HFF-Myc (cell line): ENCODE data around the gene CC2D1B.
A peak's percentile ranks its signal among the peaks of the same experiment; 100 is the strongest.

Source experiments
- DNase-seq: peaks from one replicate; pipeline ENCODE4 v3.0.0-alpha.2; 2011; ENCODE audit warnings: low read depth; ENCODE audit errors: extremely low read depth
- H3K4me3 ChIP-seq: replicated peaks from 2 replicates; pipeline ENCODE4 v1.5.1; 2011; ENCODE audit warnings: low read depth, mild to moderate bottlenecking, control low read depth, low read length
- CTCF ChIP-seq: IDR thresholded peaks from 2 replicates; pipeline ENCODE4 v1.5.1; 2012; ENCODE audit warnings: mild to moderate bottlenecking, low read depth, low read length, control low read depth; ENCODE audit errors: missing control alignments

The CC2D1B gene

GRCh38 chr1:52368383-52369172 lies 2.6 kb upstream of the CC2D1B start:
- H3K4me3 ChIP-seq, result peak overlapping the region; percentile 36
- no peak for TF ChIP-seq CTCF
- no peak for DNase-seq

DNA sequence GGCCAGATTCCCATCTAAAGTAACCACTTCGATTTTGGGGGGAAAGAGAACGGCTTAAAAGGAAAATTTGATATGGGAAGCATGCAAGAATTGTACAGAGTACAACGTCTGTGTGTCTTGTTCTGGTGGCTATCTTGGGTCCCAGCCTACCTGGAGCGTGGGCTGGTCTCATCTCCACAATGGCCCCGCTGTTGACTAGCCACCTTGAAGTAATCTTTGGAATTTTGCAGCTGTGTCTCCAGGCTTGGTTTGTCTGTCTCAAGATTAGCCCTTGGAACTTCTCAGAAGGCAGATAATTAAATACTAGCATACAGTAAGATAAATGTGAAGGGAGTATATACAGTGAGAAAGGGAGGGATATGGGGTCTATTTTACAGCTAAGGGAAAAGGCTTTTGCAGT lies 1.3 kb upstream of the CC2D1B start:
- no peak overlapping the region for H3K4me3 ChIP-seq
- DNase-seq, result no peak
- TF ChIP-seq CTCF, result no peak

DNA sequence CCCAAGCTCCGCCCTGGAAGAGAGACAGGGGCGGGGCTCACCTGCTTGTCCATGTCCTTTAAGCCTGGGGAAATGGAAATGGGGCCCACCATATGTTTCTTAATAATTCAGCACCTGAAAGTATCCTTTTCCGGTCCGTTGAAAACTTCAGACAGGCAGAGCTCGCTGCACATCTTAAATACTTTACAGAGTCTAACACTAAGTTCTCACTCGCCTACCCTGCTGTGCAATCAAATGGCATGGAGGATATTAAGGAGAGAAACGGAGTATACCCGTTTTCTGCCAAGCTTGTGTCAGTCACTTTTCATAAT lies 467 bp upstream of the CC2D1B start:
- no peak for TF ChIP-seq CTCF
- no peak for DNase-seq
- H3K4me3 ChIP-seq, result peak overlapping the region; percentile 84

DNA sequence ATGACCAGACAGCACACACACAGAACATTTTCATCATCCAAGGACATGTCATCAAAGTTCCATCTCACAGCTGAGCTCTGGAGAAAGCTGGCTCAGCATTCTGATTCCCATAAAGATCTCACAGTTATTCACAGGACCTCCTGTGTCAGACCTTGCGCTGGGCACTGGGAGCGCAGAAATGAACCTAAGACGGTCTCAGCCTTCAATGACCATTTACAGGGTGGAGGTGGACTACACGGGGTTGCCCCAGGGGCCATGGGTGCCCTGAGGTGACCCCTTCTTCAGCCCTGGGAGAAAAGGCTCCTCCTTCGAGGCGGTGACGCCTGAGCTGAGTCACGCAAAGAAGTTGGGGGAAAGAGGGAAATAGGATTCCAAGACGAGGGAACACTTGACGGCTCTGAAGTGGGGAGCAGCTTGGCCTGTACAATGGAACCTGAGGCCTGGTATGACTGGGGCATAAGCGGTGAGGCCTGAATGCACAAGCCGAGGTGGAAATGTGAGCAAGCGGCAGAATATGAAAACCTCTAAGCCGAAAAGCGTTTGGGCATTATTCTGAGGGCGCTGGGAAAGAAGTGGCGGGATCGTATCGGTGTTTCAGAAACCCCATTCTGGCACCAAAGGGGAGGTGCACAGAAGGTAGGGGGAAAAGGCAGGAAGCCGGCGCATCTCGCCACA lies 797 bp downstream of the CC2D1B start:
- H3K4me3 ChIP-seq, result peak overlapping the region; percentile 84
- TF ChIP-seq CTCF, result no peak
- DNase-seq, result no peak

GRCh38 chr1:52364235-52364839 lies 1.7 kb downstream of the CC2D1B start:
- TF ChIP-seq CTCF, result no peak
- H3K4me3 ChIP-seq, result peak overlapping the region; percentile 84; the same call in 1 of the 2 replicates
- no peak for DNase-seq

DNA sequence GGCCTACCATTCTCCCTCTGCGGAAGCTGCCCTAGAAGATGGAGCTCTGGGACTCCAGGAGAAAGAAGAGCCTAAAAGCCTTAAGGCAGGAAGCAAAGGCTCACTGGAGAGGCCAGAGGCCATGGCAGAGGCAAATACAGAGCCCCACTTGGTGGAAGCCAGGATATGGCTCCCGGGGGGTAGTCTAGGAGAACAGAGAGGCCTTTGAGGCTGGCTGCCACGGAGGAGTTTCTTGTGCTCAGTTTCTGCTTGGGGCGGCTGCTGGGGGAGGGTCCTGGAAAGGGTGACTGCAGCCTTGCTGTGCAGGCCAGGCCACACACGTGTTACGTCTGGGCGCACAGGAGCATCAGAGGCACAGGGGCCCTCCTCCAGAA lies 5.4 kb downstream of the CC2D1B start:
- H3K4me3 ChIP-seq, result no peak overlapping the region
- no peak for DNase-seq
- TF ChIP-seq CTCF, result no peak
